Measurements from ENCODE around the gene CORO7. TPM values are rescaled to one million over a fixed set of nuclear protein-coding genes. Genes with fewer than 3 reads are reported as not detected.

The CORO7 gene
- total and polyA plus RNA-seq, 5 donors from 2014 or later = 52.5 to 718 (median 63.6) TPM

GRCh38 chr16:4452674-4453073, 36.3 kb upstream of the CORO7 start:
- DNase-seq = no peak
- peaks cover 75% of the 10 kb centered on the region for H3K36me3 ChIP-seq (ENCODE audit: control insufficient read depth, insufficient read depth, low read length)
- Mint-ChIP-seq H3K36me3 (peaks cover 17% of the 10 kb centered on the region), H3K27ac (peak overlapping the region in 1 of 3 donors; percentile 88), H3K27me3 (no peaks in the 10 kb centered on the region), H3K4me3 (no peak overlapping the region), H3K9me3 (no peaks in the 10 kb centered on the region), H3K4me1 (no peaks in the 10 kb centered on the region)
- ATAC-seq (ENCODE audit: low read depth in 2 of 2) = no peak
- H3K4me1 ChIP-seq (ENCODE audit: control insufficient read depth, insufficient read depth, low read length, poor library complexity, severe bottlenecking) = no peaks in the 10 kb centered on the region
- H3K4me3 ChIP-seq (ENCODE audit: low read depth, low read length) = no peak overlapping the region
- no peaks in the 10 kb centered on the region for H3K9me3 ChIP-seq (ENCODE audit: control insufficient read depth in 2 of 2, low read length in 2 of 2)
- no peaks in the 10 kb centered on the region for H3K27me3 ChIP-seq (ENCODE audit: control insufficient read depth, insufficient read depth, low read length)
- H3K27ac ChIP-seq (ENCODE audit: insufficient read depth, low read length, poor library complexity, severe bottlenecking) = no peak overlapping the region

DNA sequence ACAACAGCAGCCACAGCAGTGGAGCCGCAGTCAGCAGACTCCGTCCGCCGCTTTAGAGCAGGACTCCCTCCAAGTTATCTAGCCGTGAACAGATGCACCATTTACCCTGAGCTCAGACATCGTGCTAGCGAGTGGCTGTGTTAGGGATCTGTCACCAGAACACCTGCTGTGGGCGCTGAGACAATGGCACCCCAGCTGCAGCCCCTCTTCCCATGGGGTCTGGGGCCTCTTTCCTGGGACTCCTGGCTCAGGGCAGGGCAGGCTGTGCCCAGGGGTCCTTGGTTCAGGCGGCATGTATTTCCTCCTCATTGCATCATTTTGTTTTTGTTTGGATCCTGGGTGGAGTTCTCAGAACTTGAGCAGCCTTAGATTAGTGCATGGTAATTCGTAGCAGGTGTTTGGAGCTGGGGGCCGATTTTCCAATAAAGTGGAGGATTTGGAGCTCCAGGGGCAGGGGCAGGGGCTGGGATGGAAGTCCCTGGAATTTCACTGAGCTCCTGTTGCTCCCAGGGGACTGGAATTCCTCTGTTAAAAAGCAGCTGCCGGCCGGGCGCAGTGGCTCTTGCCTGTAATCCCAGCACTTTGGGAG, 34.6 kb upstream of the CORO7 start:
- Histone ChIP-seq H3K4me3 (ENCODE audit: low read depth, low read length) (no peak overlapping the region), H3K9me3 (ENCODE audit: control insufficient read depth in 2 of 2, low read length in 2 of 2) (no peaks in the 10 kb centered on the region), H3K27me3 (ENCODE audit: control insufficient read depth, insufficient read depth, low read length) (no peaks in the 10 kb centered on the region), H3K36me3 (ENCODE audit: control insufficient read depth, insufficient read depth, low read length) (peaks cover 74% of the 10 kb centered on the region), H3K27ac (ENCODE audit: insufficient read depth, low read length, poor library complexity, severe bottlenecking) (no peak overlapping the region), H3K4me1 (ENCODE audit: control insufficient read depth, insufficient read depth, low read length, poor library complexity, severe bottlenecking) (no peaks in the 10 kb centered on the region)
- ATAC-seq (ENCODE audit: low read depth in 2 of 2) (no peak), DNase-seq (no peak)
- H3K4me3 Mint-ChIP-seq = no peak overlapping the region
- H3K36me3 Mint-ChIP-seq = peaks cover 15% of the 10 kb centered on the region
- no peaks in the 10 kb centered on the region for H3K9me3 Mint-ChIP-seq
- H3K4me1 Mint-ChIP-seq = no peaks in the 10 kb centered on the region
- no peaks in the 10 kb centered on the region for H3K27me3 Mint-ChIP-seq
- no peak overlapping the region for H3K27ac Mint-ChIP-seq

- peaks cover 16% of the 10 kb centered on the region for H3K36me3 Mint-ChIP-seq
- peaks cover 68% of the 10 kb centered on the region for H3K36me3 ChIP-seq (ENCODE audit: control insufficient read depth, insufficient read depth, low read length)
- no peaks in the 10 kb centered on the region for H3K4me1 Mint-ChIP-seq
- H3K9me3 Mint-ChIP-seq = no peaks in the 10 kb centered on the region
- H3K27me3 ChIP-seq (ENCODE audit: control insufficient read depth, insufficient read depth, low read length) = no peaks in the 10 kb centered on the region
- ATAC-seq (ENCODE audit: low read depth in 2 of 2) (no peak), DNase-seq (no peak)
- H3K27ac ChIP-seq (ENCODE audit: insufficient read depth, low read length, poor library complexity, severe bottlenecking) = no peak overlapping the region
- H3K9me3 ChIP-seq (ENCODE audit: control insufficient read depth in 2 of 2, low read length in 2 of 2) = no peaks in the 10 kb centered on the region
- no peak overlapping the region for H3K4me3 ChIP-seq (ENCODE audit: low read depth, low read length)
- no peaks in the 10 kb centered on the region for H3K27me3 Mint-ChIP-seq
- no peak overlapping the region for H3K4me3 Mint-ChIP-seq
- no peaks in the 10 kb centered on the region for H3K4me1 ChIP-seq (ENCODE audit: control insufficient read depth, insufficient read depth, low read length, poor library complexity, severe bottlenecking)
- no peak overlapping the region for H3K27ac Mint-ChIP-seq
Measured at GRCh38 chr16:4450430-4450829, 34.0 kb upstream of the CORO7 start.

- Mint-ChIP-seq H3K27me3 (no peaks in the 10 kb centered on the region), H3K36me3 (peaks cover 48% of the 10 kb centered on the region), H3K4me3 (no peak overlapping the region), H3K27ac (no peak overlapping the region), H3K4me1 (peaks cover 2 to 6% (median 4%) of the 10 kb centered on the region in 4 donors), H3K9me3 (no peaks in the 10 kb centered on the region)
- Histone ChIP-seq H3K9me3 (ENCODE audit: control insufficient read depth in 2 of 2, low read length in 2 of 2) (no peaks in the 10 kb centered on the region), H3K4me3 (ENCODE audit: low read depth, low read length) (no peak overlapping the region), H3K4me1 (ENCODE audit: control insufficient read depth, insufficient read depth, low read length, poor library complexity, severe bottlenecking) (no peaks in the 10 kb centered on the region), H3K27me3 (ENCODE audit: control insufficient read depth, insufficient read depth, low read length) (no peaks in the 10 kb centered on the region), H3K36me3 (ENCODE audit: control insufficient read depth, insufficient read depth, low read length) (peaks cover 79% of the 10 kb centered on the region), H3K27ac (ENCODE audit: insufficient read depth, low read length, poor library complexity, severe bottlenecking) (no peak overlapping the region)
- ATAC-seq (ENCODE audit: low read depth in 2 of 2) (no peak), DNase-seq (no peak)
Measured at GRCh38 chr16:4443986-4444385, 27.6 kb upstream of the CORO7 start.

DNA sequence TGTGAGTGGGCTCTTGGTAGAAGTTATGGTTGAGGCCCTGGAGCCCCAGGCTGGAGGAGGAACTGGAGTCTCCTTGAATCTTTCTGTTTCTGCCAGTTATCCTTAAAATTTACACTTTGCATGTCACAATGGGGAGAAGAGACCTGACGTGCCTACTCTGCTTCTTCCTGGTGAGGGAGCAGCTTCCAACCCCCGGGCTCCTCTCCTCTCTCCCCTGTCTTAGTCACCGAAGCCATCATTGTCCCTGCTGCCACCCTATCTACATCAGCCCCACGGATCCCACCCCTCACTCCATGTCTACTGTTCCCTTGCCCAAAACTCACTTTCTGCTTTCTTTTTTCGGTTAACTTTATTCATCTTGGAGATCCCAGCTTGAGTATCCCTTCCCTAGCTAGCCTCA, 26.9 kb upstream of the CORO7 start:
- Mint-ChIP-seq H3K4me3 (no peak overlapping the region), H3K27me3 (no peaks in the 10 kb centered on the region), H3K36me3 (peaks cover 48% of the 10 kb centered on the region), H3K9me3 (no peaks in the 10 kb centered on the region), H3K4me1 (peaks cover 2 to 6% (median 4%) of the 10 kb centered on the region in 4 donors), H3K27ac (peak overlapping the region in 1 of 3 donors; percentile 73)
- no peak for DNase-seq
- Histone ChIP-seq H3K27me3 (ENCODE audit: control insufficient read depth, insufficient read depth, low read length) (no peaks in the 10 kb centered on the region), H3K27ac (ENCODE audit: insufficient read depth, low read length, poor library complexity, severe bottlenecking) (no peak overlapping the region), H3K36me3 (ENCODE audit: control insufficient read depth, insufficient read depth, low read length) (peaks cover 73% of the 10 kb centered on the region), H3K4me1 (ENCODE audit: control insufficient read depth, insufficient read depth, low read length, poor library complexity, severe bottlenecking) (no peaks in the 10 kb centered on the region), H3K4me3 (ENCODE audit: low read depth, low read length) (no peak overlapping the region), H3K9me3 (ENCODE audit: control insufficient read depth in 2 of 2, low read length in 2 of 2) (no peaks in the 10 kb centered on the region)
- ATAC-seq (ENCODE audit: low read depth in 2 of 2) = no peak

DNA sequence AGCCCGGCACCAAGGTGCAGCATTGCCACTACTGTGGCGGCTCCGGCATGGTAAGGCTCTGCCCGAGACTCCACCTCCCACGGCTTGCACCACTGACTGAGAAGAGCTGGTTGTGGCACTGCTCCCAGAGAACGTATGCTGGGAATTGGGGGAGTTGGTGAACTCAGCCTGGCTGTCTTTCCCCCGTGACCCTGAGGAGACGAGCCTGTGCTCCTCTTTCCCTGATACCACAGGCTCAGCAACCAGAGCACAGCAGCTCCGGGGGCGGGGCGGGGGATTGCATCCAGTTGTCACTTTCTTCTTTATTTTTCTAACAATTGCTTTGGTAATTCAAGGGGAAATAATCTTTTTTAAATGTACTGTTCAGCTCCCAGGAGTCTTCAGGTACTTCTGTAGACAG, 26.0 kb upstream of the CORO7 start:
- peaks cover 76% of the 10 kb centered on the region for H3K36me3 ChIP-seq (ENCODE audit: control insufficient read depth, insufficient read depth, low read length)

GRCh38 chr16:4437366-4437765, 21.0 kb upstream of the CORO7 start:
- no peaks in the 10 kb centered on the region for H3K4me1 ChIP-seq (ENCODE audit: control insufficient read depth, insufficient read depth, low read length, poor library complexity, severe bottlenecking)
- H3K27ac ChIP-seq (ENCODE audit: insufficient read depth, low read length, poor library complexity, severe bottlenecking) = no peak overlapping the region
- Mint-ChIP-seq H3K36me3 (peaks cover 49% of the 10 kb centered on the region), H3K4me1 (peaks cover 0 to 9% (median 7%) of the 10 kb centered on the region in 4 donors), H3K27me3 (no peaks in the 10 kb centered on the region), H3K27ac (no peak overlapping the region), H3K4me3 (no peak overlapping the region), H3K9me3 (no peaks in the 10 kb centered on the region)
- H3K36me3 ChIP-seq (ENCODE audit: control insufficient read depth, insufficient read depth, low read length) = peaks cover 67% of the 10 kb centered on the region
- DNase-seq = no peak
- H3K4me3 ChIP-seq (ENCODE audit: low read depth, low read length) = no peak overlapping the region
- no peaks in the 10 kb centered on the region for H3K27me3 ChIP-seq (ENCODE audit: control insufficient read depth, insufficient read depth, low read length)
- no peaks in the 10 kb centered on the region for H3K9me3 ChIP-seq (ENCODE audit: control insufficient read depth in 2 of 2, low read length in 2 of 2)
- ATAC-seq (ENCODE audit: low read depth in 2 of 2) = no peak

More for the DNA sequence above, 26.0 kb upstream of the CORO7 start:
- Mint-ChIP-seq H3K36me3 (peaks cover 48% of the 10 kb centered on the region), H3K9me3 (no peaks in the 10 kb centered on the region), H3K4me3 (no peak overlapping the region), H3K27ac (no peak overlapping the region), H3K4me1 (peaks cover 2 to 6% (median 4%) of the 10 kb centered on the region in 4 donors), H3K27me3 (no peaks in the 10 kb centered on the region)
- DNase-seq = no peak
- ATAC-seq (ENCODE audit: low read depth in 2 of 2) = no peak
- no peaks in the 10 kb centered on the region for H3K27me3 ChIP-seq (ENCODE audit: control insufficient read depth, insufficient read depth, low read length)
- no peaks in the 10 kb centered on the region for H3K9me3 ChIP-seq (ENCODE audit: control insufficient read depth in 2 of 2, low read length in 2 of 2)
- no peak overlapping the region for H3K27ac ChIP-seq (ENCODE audit: insufficient read depth, low read length, poor library complexity, severe bottlenecking)
- H3K4me3 ChIP-seq (ENCODE audit: low read depth, low read length) = no peak overlapping the region
- no peaks in the 10 kb centered on the region for H3K4me1 ChIP-seq (ENCODE audit: control insufficient read depth, insufficient read depth, low read length, poor library complexity, severe bottlenecking)

GRCh38 chr16:4435337-4436067, 19.1 kb upstream of the CORO7 start:
- Mint-ChIP-seq H3K9me3 (no peaks in the 10 kb centered on the region), H3K4me1 (peaks cover 0 to 13% (median 4%) of the 10 kb centered on the region in 4 donors), H3K27me3 (no peaks in the 10 kb centered on the region), H3K27ac (peak overlapping the region; percentile 27 to 82 (median 59)), H3K36me3 (peaks cover 33% of the 10 kb centered on the region), H3K4me3 (no peak overlapping the region)
- DNase-seq = no peak
- Histone ChIP-seq H3K27me3 (ENCODE audit: control insufficient read depth, insufficient read depth, low read length) (no peaks in the 10 kb centered on the region), H3K36me3 (ENCODE audit: control insufficient read depth, insufficient read depth, low read length) (peaks cover 60% of the 10 kb centered on the region), H3K27ac (ENCODE audit: insufficient read depth, low read length, poor library complexity, severe bottlenecking) (no peak overlapping the region), H3K4me1 (ENCODE audit: control insufficient read depth, insufficient read depth, low read length, poor library complexity, severe bottlenecking) (no peaks in the 10 kb centered on the region), H3K9me3 (ENCODE audit: control insufficient read depth in 2 of 2, low read length in 2 of 2) (no peaks in the 10 kb centered on the region), H3K4me3 (ENCODE audit: low read depth, low read length) (no peak overlapping the region)
- ATAC-seq (ENCODE audit: low read depth in 2 of 2) = no peak
